Stimulated activated CD4-positive, alpha-beta T cell treated with anti-CD3 and anti-CD28 coated beads, TNF-alpha, amount 100 ng/mL, for 4 hours (primary cell): Measurements from ENCODE around the gene ERGIC1.
"Not testable (repeated sequence)": the region's sequence is repeated elsewhere in the genome, so short reads cannot be mapped to it uniquely, and the experiment has no call there.

Experiments used
- DNase-seq, 3 experiments: peaks; one replicate each; pipeline ENCODE4 v3.0.0-alpha.2; 2020; ENCODE audit warnings: low read depth in 3 of 3

ERGIC1 gene

DNA sequence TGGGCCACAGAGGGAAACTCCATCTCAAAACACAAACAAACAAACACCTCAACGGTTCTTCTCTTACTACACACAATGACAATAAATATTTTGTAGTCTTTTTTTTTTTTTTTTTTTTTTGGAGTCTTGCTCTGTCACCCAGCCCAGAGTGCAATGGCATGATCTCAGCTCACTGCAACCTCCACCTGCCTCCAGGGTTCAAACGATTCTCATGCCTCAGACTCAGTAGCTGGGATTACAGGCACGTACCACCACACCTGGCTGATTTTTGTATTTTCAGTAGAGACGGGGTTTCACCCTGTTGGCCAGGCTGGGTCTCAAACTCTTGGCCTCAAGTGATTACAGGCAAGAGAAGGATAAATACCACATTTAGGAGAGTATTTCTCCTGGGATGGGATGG, 30.1 kb downstream of the ERGIC1 start:
- not testable (repeated sequence) for DNase-seq

DNA sequence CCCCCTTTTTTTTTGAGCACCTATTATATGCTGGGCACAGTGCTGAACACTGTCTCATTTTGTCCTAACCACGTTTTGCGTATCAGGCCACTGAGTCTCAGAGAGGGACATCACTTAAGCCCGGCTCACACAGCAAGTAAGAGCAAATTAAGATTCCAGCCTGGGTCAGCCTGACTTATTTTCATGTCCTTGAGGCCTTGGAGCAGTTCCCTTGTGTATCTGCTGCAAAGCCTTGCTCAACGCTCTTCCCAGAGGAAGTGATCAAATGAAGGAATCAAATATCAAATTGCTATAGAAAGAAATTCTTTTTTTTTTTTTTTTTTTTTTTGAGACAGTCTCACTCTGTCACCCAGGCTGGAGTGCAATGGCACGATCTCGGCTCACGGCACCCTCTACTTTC, 30.7 kb downstream of the ERGIC1 start:
- DNase-seq, result no peak

DNA sequence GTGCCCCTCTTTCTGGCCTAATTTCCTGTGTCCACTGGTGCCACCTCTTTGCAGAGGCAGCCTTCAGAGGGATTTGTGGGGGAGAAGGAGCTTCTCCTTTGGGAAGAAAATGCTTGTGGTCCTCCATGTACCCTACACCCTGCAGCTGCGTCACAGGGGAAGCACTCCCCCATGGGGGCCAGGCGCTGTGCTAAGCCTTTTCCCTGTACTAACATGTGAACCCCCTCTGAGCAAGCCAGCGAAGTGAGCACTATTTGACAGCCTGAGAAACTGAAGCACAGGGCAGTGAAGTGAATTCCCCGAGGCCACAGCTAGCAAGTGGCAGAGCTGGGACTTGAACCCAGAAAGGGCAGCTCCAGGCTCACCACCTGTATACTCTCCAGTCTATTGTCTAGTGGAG, 32.3 kb downstream of the ERGIC1 start:
- DNase-seq, result no peak

DNA sequence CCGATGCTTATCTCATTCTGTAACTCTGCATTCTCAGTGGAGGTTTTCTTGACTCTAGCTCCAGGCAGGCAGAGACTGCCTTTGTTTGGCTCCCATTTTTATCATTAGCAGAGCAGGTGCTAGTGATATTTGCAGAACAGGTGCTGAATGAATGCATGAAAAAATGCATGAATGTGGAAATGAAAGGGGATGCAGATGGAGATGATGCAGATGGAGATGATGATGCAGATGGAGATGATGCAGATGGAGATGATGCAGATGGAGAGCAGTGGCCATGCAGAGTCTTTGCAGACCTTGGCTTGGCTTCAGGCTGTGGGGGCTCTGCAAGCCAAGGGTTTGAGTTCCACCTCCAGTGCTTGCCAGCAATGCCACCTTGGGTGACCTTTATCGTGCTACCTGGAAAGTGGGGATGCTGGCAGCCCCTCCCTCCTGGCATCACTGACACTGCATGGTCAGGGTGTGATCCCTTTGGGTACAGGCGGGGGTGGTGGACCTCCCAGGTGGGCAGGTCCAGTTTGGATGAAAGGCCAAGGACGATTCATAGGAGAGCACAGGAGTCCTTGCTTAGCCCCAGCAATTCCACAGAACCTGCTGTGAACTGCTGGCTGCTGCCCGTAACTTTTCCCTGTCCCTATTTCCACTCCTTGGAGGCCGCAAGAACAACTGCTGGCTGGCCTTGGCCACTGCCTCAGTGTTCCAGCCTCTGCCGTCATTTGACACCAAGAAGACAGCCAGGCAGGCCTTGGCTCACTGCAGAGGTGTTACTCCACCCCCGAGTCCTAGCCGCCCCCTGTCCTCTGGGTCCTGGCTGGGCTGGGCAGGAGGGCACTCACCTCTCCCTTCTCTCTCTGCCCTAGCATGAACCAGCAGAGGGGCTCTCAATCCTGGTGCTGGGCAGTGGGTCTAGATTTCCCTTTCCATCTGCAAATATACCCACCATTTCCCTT, 33.0 kb downstream of the ERGIC1 start:
- DNase-seq, result no peak

DNA sequence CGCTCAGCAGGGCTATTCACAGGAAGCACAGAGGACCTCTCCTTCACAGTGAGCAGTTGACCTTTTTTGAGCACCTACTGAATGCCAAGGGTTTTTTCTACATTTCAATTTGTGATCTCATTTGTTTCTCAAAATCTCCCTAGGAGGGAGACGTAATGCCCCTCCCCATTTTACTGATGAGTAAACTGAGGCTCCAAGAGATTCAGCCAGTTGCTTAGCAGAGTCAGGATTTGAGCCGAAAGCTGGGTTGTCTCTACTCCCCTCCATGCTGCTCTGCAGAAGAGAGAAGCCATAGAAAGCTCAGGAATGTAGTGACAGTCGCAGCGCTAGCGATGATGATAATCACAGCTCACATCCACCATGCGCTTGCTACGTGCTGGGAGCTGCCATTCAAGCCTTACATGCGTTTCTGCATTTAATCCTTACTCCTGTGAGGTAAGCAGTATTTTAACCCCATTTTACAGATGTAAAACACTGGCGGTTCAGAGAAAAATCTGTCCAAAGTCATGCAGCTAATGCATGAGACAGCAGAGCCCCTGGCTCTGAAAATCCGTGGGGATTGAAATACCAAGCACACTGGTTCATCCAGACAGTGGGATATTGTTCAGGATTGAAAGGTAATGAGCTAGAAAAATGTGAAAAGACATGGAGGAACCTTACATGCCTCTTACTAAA, 33.8 kb downstream of the ERGIC1 start:
- no peak for DNase-seq

DNA sequence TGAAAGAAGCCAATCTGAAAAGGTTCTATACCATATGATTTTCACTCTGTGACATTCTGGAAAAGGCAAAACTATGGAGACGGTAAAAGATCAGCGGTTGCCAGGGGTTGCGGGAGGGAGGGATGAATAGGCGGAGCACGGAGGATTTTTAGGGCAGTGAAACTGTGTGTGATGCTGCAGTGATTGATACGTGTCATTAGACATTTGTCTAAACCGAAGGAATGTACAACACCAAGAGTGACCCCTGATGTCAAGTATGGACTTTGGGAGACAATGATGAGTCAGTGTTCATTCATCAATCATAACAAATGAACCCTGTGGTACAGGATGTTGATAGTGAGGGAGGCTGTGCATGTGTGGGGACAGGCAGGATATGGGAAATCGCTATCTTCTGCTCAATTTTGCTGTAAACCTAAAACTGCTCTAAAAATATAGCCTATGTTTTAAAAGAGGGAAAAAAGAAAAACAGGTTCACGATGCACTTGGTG, 34.4 kb downstream of the ERGIC1 start:
- no peak for DNase-seq

DNA sequence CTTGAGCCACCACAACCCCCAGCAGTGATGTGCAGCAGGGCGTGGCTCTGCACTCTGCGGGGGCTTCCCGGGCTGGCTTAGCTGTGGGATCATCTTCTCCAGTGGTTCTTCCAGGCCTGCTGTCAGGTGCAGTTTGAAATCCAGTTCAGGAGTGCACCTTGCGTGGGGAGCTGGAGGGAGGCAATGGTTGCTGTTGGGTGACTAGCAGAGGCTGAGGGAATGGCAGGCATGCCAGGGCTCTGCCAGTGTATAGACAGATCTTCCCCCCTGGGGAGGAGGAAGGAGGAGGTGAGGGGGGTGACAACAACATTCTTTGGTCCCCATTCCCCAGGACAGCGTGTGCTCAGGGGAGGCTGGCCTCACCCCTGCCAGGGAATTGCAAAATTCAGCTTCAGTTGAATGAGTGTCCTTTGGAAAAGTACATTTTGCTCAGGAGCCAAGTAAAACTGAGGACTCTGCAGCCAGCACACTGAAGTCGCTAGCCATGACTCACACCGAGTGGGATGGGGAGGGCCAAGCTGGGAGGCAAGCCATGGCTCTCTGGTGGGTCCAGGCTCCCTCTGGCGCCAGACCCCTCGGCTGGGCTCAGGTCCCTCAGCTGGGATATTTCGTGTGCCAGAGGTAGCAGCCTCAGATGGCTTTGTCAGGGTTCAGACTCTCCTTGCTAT, 35.0 kb downstream of the ERGIC1 start:
- DNase-seq, result no peak

DNA sequence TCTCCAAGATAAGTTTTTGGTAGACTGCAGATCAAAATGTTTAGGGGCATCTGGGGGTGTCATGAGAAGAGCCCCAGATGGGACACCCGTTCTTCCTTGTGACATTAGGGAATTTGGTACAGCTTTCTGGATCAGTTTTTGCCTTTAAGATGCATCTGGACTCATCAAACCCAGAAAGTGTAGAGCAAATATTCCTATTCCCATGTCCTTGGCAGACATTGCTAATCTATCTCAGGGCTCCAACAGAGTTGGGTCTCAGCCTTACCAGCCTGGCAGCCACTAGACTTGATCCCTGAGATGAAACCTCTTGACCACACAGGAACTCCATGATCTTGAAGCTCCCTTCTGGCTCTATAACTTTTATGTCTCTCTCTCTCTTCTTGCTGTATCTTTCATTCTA, 35.6 kb downstream of the ERGIC1 start:
- DNase-seq, result no peak

DNA sequence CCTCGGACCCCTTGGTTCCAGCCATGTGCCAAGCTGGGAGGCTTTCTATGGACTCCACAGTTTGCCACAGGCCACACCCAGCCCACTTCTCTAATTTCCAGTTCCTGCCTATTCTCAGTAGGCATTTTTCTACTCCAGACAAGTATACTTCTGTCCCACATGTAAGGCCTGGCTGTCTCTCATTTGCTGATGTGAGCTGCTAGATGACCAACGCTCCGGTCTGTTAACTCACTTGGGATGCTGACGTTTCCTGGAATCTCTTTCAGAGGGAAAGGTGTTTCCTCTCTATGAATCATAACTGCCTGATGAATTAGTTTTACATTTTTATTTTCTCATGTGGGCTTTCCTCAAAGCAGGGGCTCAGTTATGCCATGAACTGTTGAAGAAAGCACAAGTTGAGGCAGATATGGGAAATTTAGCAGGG, 36.3 kb downstream of the ERGIC1 start:
- no peak for DNase-seq

DNA sequence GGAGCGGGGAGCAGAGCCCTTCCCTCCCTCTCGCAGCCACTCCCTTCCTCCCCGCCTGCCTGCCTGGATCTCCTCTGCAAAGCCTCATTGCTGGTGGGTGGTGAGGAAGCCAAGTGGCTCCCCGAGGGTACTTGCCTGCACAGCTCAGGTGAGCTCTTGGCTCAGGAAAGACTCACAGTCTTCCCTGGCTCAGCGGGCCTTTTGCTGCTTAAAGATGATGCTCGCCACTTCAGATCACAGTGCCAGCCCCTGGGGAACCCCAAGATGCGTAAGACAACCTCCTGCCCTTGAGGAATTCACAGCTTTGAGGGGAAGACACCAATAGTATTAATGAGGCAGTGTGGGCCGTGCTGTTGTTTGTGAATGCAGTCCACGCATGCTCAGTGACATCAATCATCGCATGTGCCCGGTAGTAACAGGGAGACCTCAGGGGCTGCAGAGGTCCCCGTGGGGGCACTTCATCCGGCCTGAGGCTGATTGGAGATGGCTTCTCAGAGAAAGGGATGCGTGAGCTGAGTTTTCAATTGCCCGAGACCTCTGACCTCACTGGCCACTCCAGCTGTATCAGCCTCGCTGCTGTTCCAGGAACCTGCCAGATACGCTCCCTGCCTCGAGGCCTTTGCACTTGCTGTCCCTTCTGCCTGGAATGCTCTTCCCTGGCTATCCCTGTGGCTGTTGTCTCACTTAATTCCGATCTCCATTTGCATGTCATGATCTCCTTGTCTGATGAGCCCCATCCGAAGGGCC, 36.8 kb downstream of the ERGIC1 start:
- DNase-seq, result no peak

DNA sequence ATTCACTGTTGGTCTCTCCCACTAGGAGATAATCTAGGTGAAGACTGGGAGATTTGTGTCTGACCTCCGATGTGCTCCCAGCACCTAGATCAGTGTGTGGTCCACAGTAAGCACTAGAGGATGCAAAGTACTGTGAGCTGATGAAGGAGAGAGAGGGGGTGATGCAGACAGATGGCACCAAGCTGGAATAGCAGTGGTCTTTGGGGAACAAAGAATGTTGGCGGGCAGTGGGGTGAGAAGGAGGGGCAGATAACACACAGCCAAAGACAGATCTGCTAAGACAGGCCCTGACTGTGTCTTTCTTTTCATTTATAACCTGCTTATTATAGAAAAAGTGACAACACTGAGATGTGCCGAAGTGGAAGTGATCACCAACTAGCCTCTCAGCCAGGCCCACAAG, 37.5 kb downstream of the ERGIC1 start:
- DNase-seq, result no peak

DNA sequence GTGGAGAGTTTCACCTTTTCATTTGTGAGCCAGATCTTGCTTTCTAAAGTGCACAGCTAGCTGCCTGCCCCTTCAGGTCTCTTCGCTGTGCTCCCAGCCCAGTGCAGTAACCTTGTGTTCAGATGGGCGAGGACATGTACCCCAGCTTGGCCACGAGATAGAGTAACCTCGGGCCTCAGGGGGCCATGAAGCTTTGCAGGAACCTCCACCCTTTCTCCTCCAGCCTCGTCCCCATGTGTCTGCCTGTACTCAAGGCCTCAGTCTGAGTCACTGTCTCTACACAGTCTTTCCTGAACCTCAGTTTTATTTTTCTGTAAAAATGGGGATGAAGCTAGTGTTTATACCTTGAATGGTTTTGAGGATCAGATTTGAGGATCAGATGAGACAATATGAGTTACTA, 37.9 kb downstream of the ERGIC1 start:
- DNase-seq, result no peak

DNA sequence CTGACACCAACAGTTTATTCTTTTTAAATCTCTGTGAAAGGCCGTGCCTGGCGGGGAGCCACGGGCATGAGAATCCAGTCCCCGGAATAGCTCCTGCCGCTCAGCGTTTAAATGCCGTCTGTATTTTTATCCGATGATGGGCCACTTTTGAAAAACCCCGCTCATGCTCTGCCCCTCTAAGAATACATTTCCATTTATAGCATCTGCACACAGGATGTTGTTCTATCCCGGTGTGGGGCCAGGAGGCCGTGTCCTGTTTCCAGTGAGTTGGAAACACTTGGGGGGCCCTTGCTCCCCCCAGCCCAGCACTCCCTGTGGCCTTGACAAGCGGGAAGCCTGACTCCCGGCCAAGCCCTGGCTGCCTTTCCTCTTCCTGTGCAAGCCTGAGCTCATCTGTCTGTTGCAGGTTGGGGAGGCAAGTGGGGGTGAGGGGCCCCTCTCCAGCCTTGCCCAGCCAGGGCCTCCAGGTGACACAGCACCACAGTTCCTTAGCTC, 39.0 kb downstream of the ERGIC1 start:
- DNase-seq, result no peak

DNA sequence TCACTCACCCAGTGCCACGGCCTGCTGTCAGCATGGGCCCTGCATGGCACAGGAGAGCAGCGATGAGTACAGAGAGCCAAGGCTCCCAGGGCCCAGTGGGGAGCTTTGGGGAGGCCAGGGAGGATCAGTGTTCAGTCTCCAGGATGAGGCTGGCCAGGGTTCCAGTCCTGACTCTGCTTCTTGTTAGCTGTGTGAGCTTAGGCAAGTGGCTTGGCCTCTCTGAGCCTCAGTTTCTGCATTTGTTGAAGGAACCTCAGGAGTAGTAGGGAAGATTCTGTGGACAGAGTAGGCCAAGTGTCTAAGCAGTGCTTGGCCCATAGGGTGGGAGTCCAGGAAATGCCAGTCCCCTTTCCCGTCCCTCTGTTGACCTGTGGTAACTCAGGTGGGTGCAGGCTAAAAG, 39.5 kb downstream of the ERGIC1 start:
- DNase-seq, result no peak

DNA sequence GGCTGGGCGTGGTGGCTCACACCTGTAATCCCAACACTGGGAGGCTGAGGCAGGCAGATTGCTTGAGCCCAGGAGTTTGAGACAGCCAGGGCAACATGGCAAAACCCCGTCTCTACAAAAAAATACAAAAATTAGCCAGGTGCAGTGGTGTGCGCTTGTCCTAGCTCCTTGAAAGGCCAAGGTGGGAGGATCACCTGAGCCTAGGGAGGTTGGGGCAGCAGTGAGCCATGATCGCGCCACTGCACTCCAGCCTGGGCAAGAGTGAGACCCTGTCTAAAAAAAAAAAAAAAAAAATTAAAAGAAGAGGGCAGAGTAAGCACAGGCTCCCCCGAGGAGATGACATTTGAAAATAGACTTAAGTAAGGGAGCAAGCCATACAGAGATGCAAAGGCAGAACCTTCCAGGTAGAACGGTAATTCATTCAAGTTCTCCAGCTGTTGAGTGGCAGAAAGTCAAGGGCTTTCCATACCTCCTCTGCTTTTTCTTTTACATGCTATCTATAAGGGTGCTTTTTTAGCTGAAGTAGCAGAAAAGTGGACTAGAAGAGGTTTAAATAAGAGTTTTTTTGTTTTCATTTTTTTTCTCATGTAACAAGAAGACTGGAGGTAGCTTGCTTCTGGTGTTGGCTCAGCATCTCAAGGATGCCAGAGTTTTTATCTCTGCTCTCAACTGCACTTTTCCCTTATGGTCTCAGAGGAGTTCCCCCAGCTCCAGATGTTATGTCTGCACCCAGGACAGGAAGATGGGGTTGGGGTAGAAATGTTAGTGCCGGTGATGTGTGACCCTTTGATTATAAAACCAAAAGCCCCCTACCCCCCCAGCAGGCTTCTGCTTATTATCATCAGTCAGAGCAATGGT, 40.8 kb downstream of the ERGIC1 start:
- DNase-seq, result no peak

DNA sequence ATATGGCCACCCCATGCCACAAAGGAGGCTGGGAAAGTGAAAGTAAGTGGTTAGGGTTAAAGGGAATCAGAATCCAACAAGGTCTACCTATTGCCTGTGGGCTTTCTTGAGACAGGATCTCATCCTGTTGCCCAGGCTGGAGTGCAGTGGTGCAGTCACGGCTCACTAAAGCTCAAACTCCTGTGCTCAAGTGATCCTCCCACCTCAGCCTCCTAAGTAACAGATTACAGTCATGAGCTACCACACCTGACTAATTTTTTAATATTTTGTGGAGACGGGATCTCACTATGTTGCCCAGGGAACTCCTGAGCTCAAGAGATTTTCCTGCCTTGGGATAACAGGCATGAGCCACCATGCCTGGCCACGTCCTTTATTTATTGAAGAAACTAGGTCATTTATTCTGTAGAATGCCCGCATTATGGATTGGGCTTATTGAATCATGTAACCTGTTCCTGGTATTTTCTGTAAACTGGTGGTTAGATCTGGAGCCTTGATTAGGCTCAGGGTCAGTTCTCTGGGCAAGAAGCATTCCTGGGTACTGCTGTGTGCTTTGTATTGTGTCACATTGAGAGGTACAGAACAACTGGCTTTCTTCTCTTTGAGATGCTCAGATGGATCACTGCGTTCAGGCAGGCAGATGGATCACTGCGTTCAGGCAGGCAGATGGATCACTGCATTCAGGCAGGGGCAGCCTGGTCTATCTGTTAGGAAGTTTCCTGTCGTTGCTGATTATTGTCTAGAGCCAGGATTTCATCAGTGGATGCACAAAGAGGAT, 41.6 kb downstream of the ERGIC1 start:
- no peak for DNase-seq

DNA sequence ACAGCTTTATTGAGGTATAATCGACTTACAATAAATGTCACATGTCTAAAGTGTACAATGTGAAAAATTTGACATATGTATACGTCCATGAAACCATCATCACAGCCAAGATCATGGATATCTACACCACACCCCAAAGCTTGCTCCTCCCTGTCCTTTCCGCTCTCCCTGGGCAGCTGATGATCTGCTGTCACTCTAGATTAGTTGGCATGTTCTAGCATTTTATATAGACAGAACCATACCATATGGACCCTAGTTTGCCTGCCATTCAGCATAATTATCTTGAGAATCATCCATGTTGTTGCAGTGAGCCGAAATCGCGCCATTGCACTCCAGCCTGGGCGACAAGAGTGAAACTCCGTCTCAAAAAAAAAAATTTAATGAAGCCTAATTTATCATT, 42.5 kb downstream of the ERGIC1 start:
- DNase-seq, result no peak

DNA sequence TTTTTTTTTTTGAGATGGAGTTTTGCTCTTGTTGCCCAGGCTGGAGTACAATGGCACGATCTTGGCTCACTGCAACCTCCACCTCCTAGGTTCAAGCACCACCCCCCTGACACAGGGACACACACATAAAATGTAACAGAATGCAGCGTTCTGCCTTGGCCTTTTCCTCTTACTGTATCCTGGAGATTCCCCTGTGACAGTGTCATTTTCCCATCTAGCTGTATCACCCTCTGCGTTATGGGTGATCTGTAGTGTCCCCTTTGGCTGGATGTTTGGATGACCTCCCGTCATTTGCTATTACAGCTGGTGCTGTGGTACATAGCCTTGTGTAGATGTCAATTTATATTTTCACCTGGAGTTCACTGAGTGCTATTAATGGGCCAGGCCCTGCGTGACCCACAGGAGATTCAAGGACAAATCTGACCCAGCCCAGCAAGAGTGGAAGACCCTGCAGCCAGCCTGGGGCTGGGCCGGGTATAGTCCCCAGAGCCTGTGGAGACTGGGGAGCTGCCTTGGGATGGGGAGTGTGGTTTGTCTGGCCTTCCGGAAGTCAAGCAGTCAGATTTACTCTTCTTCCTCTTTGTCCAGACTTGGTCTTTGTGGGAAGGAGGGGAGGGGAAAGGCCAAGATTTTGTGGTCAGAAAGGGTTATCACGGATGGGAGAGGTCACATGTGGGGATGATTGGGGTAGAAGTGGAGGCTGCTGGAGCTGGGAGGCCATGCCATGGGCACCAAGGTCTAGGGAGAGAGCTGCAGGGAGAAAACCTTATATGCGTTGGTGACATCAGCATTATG, 43.6 kb downstream of the ERGIC1 start:
- no peak for DNase-seq

DNA sequence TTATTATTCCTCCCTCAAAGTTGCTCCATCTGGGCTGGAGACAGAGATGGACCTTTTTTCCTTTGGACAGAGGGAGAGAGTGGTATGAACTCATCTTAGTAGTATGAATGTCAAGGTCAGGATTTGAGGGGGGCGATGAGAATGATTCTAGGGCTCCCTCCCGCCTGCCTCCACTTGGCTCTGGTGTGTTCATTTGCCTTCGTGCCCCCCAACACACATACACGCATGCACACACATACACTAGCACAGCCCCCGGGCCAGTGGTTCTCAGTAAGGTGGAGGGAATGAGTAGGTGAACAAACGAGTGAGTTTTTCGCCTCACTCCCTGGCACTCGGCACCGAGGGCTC, 44.5 kb downstream of the ERGIC1 start:
- DNase-seq, result no peak
